ENCODE results near the gene ERG28.
A peak's percentile ranks its signal among the peaks of the same experiment; 100 is the strongest.
"Not testable (repeated sequence)": the region's sequence is repeated elsewhere in the genome, so short reads cannot be mapped to it uniquely, and the experiment has no call there.

Gene ERG28

GRCh38 chr14:75700295-75700694 lies 39.6 kb upstream of the ERG28 start:
- no peak for DNase-seq (ENCODE audit: low read depth in 2 of 2)
- no peak for TF ChIP-seq CTCF (IDR thresholded peaks at IDR 0.05; ENCODE audit: low read depth, low read length)
- no peak overlapping the region for H3K4me3 ChIP-seq (replicated peaks in 1 of 2; ENCODE audit: low read depth in 2 of 2, low read length in 2 of 2)

- no peak for TF ChIP-seq CTCF (IDR thresholded peaks at IDR 0.05; ENCODE audit: low read depth, low read length)
These were observed 38.7 kb upstream of the ERG28 start for GRCh38 chr14:75699331-75699730.

GRCh38 chr14:75697918-75698317 lies 37.2 kb upstream of the ERG28 start:
- TF ChIP-seq CTCF (IDR thresholded peaks at IDR 0.05; ENCODE audit: low read depth, low read length) = no peak
- H3K4me3 ChIP-seq (replicated peaks in 1 of 2; ENCODE audit: low read depth in 2 of 2, low read length in 2 of 2) = no peak overlapping the region
- DNase-seq (ENCODE audit: low read depth in 2 of 2) = no peak

More at GRCh38 chr14:75699331-75699730, 38.7 kb upstream of the ERG28 start:
- no peak for DNase-seq (ENCODE audit: low read depth in 2 of 2)
- no peak overlapping the region for H3K4me3 ChIP-seq (replicated peaks in 1 of 2; ENCODE audit: low read depth in 2 of 2, low read length in 2 of 2)

- DNase-seq (ENCODE audit: low read depth in 2 of 2) = no peak
- TF ChIP-seq CTCF (IDR thresholded peaks at IDR 0.05; ENCODE audit: low read depth, low read length) = no peak
These were observed 36.7 kb upstream of the ERG28 start for GRCh38 chr14:75697386-75697785.

GRCh38 chr14:75695025-75695424 lies 34.3 kb upstream of the ERG28 start:
- not testable (repeated sequence) for H3K4me3 ChIP-seq (replicated peaks in 1 of 2; ENCODE audit: low read depth in 2 of 2, low read length in 2 of 2); DNase-seq (ENCODE audit: low read depth in 2 of 2)

More at GRCh38 chr14:75697386-75697785, 36.7 kb upstream of the ERG28 start:
- H3K4me3 ChIP-seq (replicated peaks in 1 of 2; ENCODE audit: low read depth in 2 of 2, low read length in 2 of 2) = no peak overlapping the region

- DNase-seq (ENCODE audit: low read depth in 2 of 2) = peak; percentile 22 to 37
- H3K4me3 ChIP-seq (replicated peaks in 1 of 2; ENCODE audit: low read depth in 2 of 2, low read length in 2 of 2) = no peak overlapping the region
- TF ChIP-seq CTCF (IDR thresholded peaks at IDR 0.05; ENCODE audit: low read depth, low read length) = no peak
These were observed 29.3 kb upstream of the ERG28 start for GRCh38 chr14:75690010-75690409.

GRCh38 chr14:75689012-75689411 lies 28.3 kb upstream of the ERG28 start:
- TF ChIP-seq CTCF (IDR thresholded peaks at IDR 0.05; ENCODE audit: low read depth, low read length) = no peak
- H3K4me3 ChIP-seq (replicated peaks in 1 of 2; ENCODE audit: low read depth in 2 of 2, low read length in 2 of 2) = no peak overlapping the region
- DNase-seq (ENCODE audit: low read depth in 2 of 2) = peak; percentile 53 to 72
